Activated T-helper 17 cell treated with anti-CD3 and anti-CD28 coated beads, Interleukin-2, amount 50 U/mL, for 72 hours (primary cell): Measurements from ENCODE around the gene ONECUT3. TPM values are rescaled to one million over a fixed set of nuclear protein-coding genes. Genes with fewer than 3 reads are reported as not detected.

ENCODE experiments used
- ATAC-seq: fragments of 150-1000 bp; cut with Tn5 transposase; replicated peaks from 2 replicates; pipeline ENCODE4 v1.10.0; 2021; ENCODE audit warnings: mild to moderate bottlenecking, moderate library complexity
- H3K27ac Mint-ChIP-seq: one replicate; pipeline ENCODE4 v1.8.0; 2022; ENCODE audit warnings: mixed read lengths
- H3K27me3 Mint-ChIP-seq: one replicate; pipeline ENCODE4 v1.8.0; 2022; ENCODE audit warnings: mixed read lengths
- H3K36me3 Mint-ChIP-seq: one replicate; pipeline ENCODE4 v1.8.0; 2022; ENCODE audit warnings: low read depth, mild to moderate bottlenecking, mixed read lengths
- H3K4me1 Mint-ChIP-seq: one replicate; pipeline ENCODE4 v1.8.0; 2022; ENCODE audit warnings: mixed read lengths
- H3K4me3 Mint-ChIP-seq: one replicate; pipeline ENCODE4 v1.8.0; 2022; ENCODE audit warnings: mild to moderate bottlenecking, mixed read lengths
- H3K9me3 Mint-ChIP-seq: one replicate; pipeline ENCODE4 v1.8.0; 2022; ENCODE audit warnings: mixed read lengths
- total RNA-seq, 2 donors: library from RNA; stranded (reverse); gene quantifications; one replicate each; pipeline ENCODE4 v1.2.3, GENCODE V29; 2022

Gene ONECUT3
- total RNA-seq, 2 donors from 2014 or later = not detected

- no peak for ATAC-seq
- Mint-ChIP-seq H3K27me3 (peaks cover 51% of the 10 kb centered on the region), H3K9me3 (peaks cover 5% of the 10 kb centered on the region), H3K4me3 (no peak overlapping the region), H3K36me3 (peaks cover 9% of the 10 kb centered on the region), H3K4me1 (no peaks in the 10 kb centered on the region), H3K27ac (no peak overlapping the region)
Observed at GRCh38 chr19:1765904-1766799, 12.8 kb downstream of the ONECUT3 start.

GRCh38 chr19:1766800-1767352 is 13.6 kb downstream of the ONECUT3 start:
- no peaks in the 10 kb centered on the region for H3K4me1 Mint-ChIP-seq
- H3K27ac Mint-ChIP-seq = no peak overlapping the region
- peak; percentile 49 for ATAC-seq
- H3K27me3 Mint-ChIP-seq = peaks cover 45% of the 10 kb centered on the region
- H3K36me3 Mint-ChIP-seq = peaks cover 6% of the 10 kb centered on the region
- H3K4me3 Mint-ChIP-seq = no peak overlapping the region
- H3K9me3 Mint-ChIP-seq = peaks cover 6% of the 10 kb centered on the region

GRCh38 chr19:1767464-1767933 is 14.2 kb downstream of the ONECUT3 start:
- H3K4me1 Mint-ChIP-seq = no peaks in the 10 kb centered on the region
- no peak overlapping the region for H3K4me3 Mint-ChIP-seq
- peaks cover 6% of the 10 kb centered on the region for H3K9me3 Mint-ChIP-seq
- no peak overlapping the region for H3K27ac Mint-ChIP-seq
- peak; percentile 53 for ATAC-seq
- H3K27me3 Mint-ChIP-seq = peaks cover 47% of the 10 kb centered on the region
- peaks cover 6% of the 10 kb centered on the region for H3K36me3 Mint-ChIP-seq

- Mint-ChIP-seq H3K4me1 (no peaks in the 10 kb centered on the region), H3K36me3 (peaks cover 6% of the 10 kb centered on the region), H3K27ac (no peak overlapping the region), H3K27me3 (peaks cover 49% of the 10 kb centered on the region), H3K9me3 (peaks cover 6% of the 10 kb centered on the region), H3K4me3 (no peak overlapping the region)
- ATAC-seq = no peak
Observed at GRCh38 chr19:1768248-1768647, 14.9 kb downstream of the ONECUT3 start.

- no peak overlapping the region for H3K4me3 Mint-ChIP-seq
- no peak for ATAC-seq
- peaks cover 47% of the 10 kb centered on the region for H3K27me3 Mint-ChIP-seq
- H3K27ac Mint-ChIP-seq = no peak overlapping the region
- peaks cover 6% of the 10 kb centered on the region for H3K9me3 Mint-ChIP-seq
- no peaks in the 10 kb centered on the region for H3K4me1 Mint-ChIP-seq
- H3K36me3 Mint-ChIP-seq = peaks cover 6% of the 10 kb centered on the region
Observed at GRCh38 chr19:1768918-1769644, 15.8 kb downstream of the ONECUT3 start.

GRCh38 chr19:1769645-1769985 is 16.3 kb downstream of the ONECUT3 start:
- no peak overlapping the region for H3K27ac Mint-ChIP-seq
- H3K27me3 Mint-ChIP-seq = peaks cover 50% of the 10 kb centered on the region
- H3K4me1 Mint-ChIP-seq = no peaks in the 10 kb centered on the region
- no peak overlapping the region for H3K4me3 Mint-ChIP-seq
- H3K9me3 Mint-ChIP-seq = peaks cover 6% of the 10 kb centered on the region
- no peak for ATAC-seq
- peaks cover 6% of the 10 kb centered on the region for H3K36me3 Mint-ChIP-seq

- peaks cover 6% of the 10 kb centered on the region for H3K36me3 Mint-ChIP-seq
- H3K27me3 Mint-ChIP-seq = peaks cover 47% of the 10 kb centered on the region
- H3K27ac Mint-ChIP-seq = no peak overlapping the region
- no peaks in the 10 kb centered on the region for H3K4me1 Mint-ChIP-seq
- H3K9me3 Mint-ChIP-seq = peaks cover 6% of the 10 kb centered on the region
- no peak for ATAC-seq
- no peak overlapping the region for H3K4me3 Mint-ChIP-seq
Observed at GRCh38 chr19:1770866-1771576, 17.7 kb downstream of the ONECUT3 start.

- Mint-ChIP-seq H3K27ac (no peak overlapping the region), H3K36me3 (peaks cover 6% of the 10 kb centered on the region), H3K27me3 (peaks cover 49% of the 10 kb centered on the region), H3K4me3 (no peak overlapping the region), H3K4me1 (no peaks in the 10 kb centered on the region), H3K9me3 (peaks cover 6% of the 10 kb centered on the region)
- no peak for ATAC-seq
Observed at GRCh38 chr19:1773184-1773583, 19.9 kb downstream of the ONECUT3 start.

- no peak for ATAC-seq
- Mint-ChIP-seq H3K4me1 (no peaks in the 10 kb centered on the region), H3K36me3 (peaks cover 6% of the 10 kb centered on the region), H3K27ac (no peak overlapping the region), H3K4me3 (no peak overlapping the region), H3K27me3 (peaks cover 45% of the 10 kb centered on the region), H3K9me3 (peaks cover 6% of the 10 kb centered on the region)
Observed at GRCh38 chr19:1774989-1775772, 21.9 kb downstream of the ONECUT3 start.

GRCh38 chr19:1775951-1776605 is 22.8 kb downstream of the ONECUT3 start:
- H3K4me3 Mint-ChIP-seq = no peak overlapping the region
- H3K27me3 Mint-ChIP-seq = peaks cover 42% of the 10 kb centered on the region
- H3K27ac Mint-ChIP-seq = no peak overlapping the region
- peaks cover 2% of the 10 kb centered on the region for H3K9me3 Mint-ChIP-seq
- no peak for ATAC-seq
- peaks cover 2% of the 10 kb centered on the region for H3K36me3 Mint-ChIP-seq
- H3K4me1 Mint-ChIP-seq = no peaks in the 10 kb centered on the region

GRCh38 chr19:1776606-1777147 is 23.4 kb downstream of the ONECUT3 start:
- Mint-ChIP-seq H3K4me1 (no peaks in the 10 kb centered on the region), H3K27ac (no peak overlapping the region), H3K4me3 (no peak overlapping the region), H3K27me3 (peaks cover 42% of the 10 kb centered on the region), H3K36me3 (no peaks in the 10 kb centered on the region), H3K9me3 (no peaks in the 10 kb centered on the region)
- ATAC-seq = no peak

GRCh38 chr19:1777149-1777548 is 23.8 kb downstream of the ONECUT3 start:
- no peak overlapping the region for H3K4me3 Mint-ChIP-seq
- no peak overlapping the region for H3K27ac Mint-ChIP-seq
- ATAC-seq = no peak

GRCh38 chr19:1779574-1779973 is 26.3 kb downstream of the ONECUT3 start:
- Mint-ChIP-seq H3K4me3 (no peak overlapping the region), H3K4me1 (no peaks in the 10 kb centered on the region), H3K9me3 (no peaks in the 10 kb centered on the region), H3K27me3 (peaks cover 31% of the 10 kb centered on the region), H3K27ac (no peak overlapping the region), H3K36me3 (no peaks in the 10 kb centered on the region)
- no peak for ATAC-seq

More at GRCh38 chr19:1777149-1777548, 23.8 kb downstream of the ONECUT3 start:
- Mint-ChIP-seq H3K36me3 (no peaks in the 10 kb centered on the region), H3K27me3 (peaks cover 42% of the 10 kb centered on the region), H3K9me3 (no peaks in the 10 kb centered on the region), H3K4me1 (no peaks in the 10 kb centered on the region)
